Skin epidermis (tissue), 12 donors: Measurements from ENCODE around the gene KANSL2.
"Not testable (repeated sequence)": the region's sequence is repeated elsewhere in the genome, so short reads cannot be mapped to it uniquely, and the experiment has no call there.

Source experiments
- H3K27ac ChIP-seq, 21 experiments: fragments of 200-600 bp; sonication (generic) in 11 of 21; one replicate each; pipeline ENCODE4 v1.5.0; 2020; ENCODE audit warnings: mild to moderate bottlenecking in 3 of 21, inconsistent platforms in 2 of 21, moderate library complexity in 2 of 21
- H3K4me3 ChIP-seq, 7 experiments: fragments of 200-600 bp; sonication (generic) in 2 of 7; one replicate each; pipeline ENCODE4 v1.5.0; 2020; ENCODE audit warnings: inconsistent platforms in 2 of 7, mild to moderate bottlenecking in 2 of 7, moderate library complexity in 1 of 7

The KANSL2 gene, protein sequence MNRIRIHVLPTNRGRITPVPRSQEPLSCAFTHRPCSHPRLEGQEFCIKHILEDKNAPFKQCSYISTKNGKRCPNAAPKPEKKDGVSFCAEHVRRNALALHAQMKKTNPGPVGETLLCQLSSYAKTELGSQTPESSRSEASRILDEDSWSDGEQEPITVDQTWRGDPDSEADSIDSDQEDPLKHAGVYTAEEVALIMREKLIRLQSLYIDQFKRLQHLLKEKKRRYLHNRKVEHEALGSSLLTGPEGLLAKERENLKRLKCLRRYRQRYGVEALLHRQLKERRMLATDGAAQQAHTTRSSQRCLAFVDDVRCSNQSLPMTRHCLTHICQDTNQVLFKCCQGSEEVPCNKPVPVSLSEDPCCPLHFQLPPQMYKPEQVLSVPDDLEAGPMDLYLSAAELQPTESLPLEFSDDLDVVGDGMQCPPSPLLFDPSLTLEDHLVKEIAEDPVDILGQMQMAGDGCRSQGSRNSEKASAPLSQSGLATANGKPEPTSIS

DNA sequence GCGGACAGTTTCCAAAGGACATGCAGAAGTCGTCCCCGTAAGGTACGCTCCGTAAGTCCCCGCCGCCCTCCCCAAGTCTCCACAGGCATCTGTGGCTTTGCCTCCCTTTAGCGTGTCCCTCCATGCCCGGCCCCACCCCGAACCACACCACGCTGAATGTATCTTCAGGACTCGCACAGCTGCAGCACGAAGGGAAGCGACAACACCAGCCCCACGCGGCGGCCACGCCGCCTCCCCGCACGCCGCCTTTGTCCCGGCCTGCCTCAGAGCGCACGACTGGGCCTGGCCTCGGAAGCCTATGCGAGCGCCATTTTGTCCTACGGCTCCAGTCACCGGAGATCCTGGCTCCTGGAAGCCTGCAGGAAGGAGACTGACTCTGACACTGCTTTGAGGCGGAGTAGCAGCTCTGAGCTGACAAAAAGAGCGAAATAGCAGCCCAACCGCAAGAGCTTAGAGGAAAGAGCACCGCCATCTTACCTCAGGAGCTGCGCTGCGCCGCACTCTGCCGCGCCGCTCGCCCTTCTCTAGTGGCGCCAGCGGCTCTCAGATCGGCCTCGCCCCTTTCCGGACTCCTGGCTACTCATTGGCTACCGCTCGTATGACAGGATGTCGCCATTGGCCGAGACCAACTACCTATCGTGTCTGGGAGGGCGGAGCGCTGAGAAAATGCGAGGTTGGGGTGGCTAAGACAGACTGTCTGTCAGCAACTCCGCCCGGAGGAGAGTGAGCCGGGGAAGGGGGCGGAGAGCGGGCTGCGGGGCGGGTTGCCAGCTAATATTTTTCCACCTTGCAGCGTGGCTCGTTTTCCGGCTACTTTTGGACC, at the start of gene KANSL2:
Gene KANSL2 (minus strand): TSS at position 529 of the 823 bp plus-strand sequence. CDS start 606 bp downstream, outside the sequence.
- H3K27ac ChIP-seq = peak within 1 kb of the TSS; percentile 65 to 98 (median 93)
- H3K4me3 ChIP-seq = peak within 1 kb of the TSS; percentile 65 to 97 (median 89)

DNA sequence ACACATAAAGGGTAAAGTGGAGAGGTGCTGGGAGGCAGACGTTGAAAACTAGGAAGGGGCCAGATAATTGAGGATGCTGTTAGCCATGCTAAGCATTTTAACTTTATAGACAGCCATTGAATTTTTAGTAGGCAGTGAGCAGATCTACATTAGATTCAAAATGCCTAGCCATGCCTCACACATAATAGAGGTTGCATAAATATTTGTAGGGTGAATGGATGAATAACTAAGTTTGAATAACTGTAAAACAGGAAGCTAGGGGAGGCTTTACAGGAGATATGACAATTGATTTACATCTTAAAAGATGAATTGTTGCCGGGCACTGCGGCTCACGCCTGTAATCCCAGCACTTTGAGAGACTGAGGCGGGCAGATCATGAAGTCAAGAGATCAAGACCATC, 46.8 kb upstream of the KANSL2 start:
- Histone ChIP-seq H3K4me3 (no peak overlapping the region), H3K27ac (no peak overlapping the region)

DNA sequence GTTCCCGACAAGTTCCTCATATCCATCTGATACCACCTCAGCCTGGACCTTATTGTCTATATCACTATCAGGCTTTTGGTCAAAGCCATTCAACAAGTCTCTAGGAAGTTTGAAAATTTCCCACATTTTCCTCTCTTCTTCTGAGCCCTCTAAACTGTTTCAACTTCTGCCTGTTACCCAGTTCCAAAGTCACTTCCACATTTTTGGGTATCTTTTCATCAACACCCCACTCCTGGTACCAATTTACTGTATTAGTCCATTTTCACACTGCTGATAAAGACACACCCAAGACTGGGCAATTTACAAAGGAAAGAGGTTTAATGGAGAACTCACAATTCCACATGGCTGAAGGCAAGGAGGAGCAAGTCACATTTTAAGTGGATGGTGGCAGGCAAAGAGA, 38.7 kb upstream of the KANSL2 start:
- not testable (repeated sequence) for H3K4me3 ChIP-seq, H3K27ac ChIP-seq

DNA sequence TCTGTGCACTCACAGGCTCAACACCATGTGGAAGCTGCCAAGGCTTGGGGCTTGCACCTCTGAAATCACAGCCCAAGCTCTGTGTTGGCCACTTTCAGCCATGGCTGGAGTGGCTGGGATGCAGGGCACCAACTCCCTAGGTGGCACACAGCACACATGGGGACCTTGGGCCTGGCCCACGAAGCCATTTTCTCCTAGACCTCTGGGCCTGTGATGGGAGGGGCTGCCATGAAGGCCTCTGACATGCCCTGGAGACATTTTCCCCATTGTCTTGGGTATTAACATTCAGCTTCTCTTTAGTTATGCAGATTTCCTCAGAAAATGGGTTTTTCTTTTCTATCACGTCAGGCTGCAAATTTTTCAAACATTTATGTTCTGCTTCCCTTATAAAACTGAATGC, 38.1 kb upstream of the KANSL2 start:
- H3K27ac ChIP-seq, H3K4me3 ChIP-seq: not testable (repeated sequence)

DNA sequence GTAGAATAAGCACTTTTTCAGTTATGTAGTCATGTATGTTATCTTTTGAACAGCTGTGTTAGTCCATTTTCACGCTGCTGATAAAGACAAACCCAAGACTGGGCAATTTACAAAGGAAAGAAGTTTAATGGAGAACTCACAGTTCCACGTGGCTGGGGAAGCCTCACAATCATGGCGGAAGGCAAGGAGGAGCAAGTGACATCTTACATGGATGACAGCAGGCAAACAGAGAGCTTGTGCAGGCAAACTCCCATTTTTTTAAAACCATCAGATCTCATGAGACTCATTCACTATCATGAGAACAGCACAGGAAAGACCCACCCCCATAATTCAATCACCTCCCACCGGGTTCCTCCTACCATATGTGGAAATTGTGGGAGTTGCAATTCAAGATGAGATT, 37.0 kb upstream of the KANSL2 start:
- H3K27ac ChIP-seq, H3K4me3 ChIP-seq: not testable (repeated sequence)

DNA sequence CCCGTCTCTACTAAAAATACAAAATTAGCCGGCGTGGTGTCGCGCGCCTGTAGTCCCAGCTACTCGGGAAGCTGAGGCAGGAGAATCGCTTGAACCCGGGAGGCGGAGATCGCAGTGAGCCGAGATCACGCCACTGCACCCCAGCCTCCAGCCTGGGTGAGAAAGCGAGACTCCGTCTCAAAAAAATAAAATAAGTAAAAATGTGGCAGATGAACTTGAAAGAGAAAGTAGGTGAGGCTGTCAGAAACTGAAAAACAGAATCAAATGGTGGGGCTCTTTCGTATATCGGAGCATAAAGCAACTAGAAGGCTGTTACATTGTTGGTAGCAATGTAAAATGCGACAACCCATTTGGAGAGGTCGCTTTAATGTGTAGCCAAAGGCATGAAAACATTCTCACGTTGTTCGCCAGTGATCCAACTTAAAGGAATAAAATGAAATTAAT, 35.2 kb upstream of the KANSL2 start:
- Histone ChIP-seq H3K27ac (peak overlapping the region; percentile 55 to 99 (median 91)), H3K4me3 (peak overlapping the region; percentile 44 to 89 (median 79))

DNA sequence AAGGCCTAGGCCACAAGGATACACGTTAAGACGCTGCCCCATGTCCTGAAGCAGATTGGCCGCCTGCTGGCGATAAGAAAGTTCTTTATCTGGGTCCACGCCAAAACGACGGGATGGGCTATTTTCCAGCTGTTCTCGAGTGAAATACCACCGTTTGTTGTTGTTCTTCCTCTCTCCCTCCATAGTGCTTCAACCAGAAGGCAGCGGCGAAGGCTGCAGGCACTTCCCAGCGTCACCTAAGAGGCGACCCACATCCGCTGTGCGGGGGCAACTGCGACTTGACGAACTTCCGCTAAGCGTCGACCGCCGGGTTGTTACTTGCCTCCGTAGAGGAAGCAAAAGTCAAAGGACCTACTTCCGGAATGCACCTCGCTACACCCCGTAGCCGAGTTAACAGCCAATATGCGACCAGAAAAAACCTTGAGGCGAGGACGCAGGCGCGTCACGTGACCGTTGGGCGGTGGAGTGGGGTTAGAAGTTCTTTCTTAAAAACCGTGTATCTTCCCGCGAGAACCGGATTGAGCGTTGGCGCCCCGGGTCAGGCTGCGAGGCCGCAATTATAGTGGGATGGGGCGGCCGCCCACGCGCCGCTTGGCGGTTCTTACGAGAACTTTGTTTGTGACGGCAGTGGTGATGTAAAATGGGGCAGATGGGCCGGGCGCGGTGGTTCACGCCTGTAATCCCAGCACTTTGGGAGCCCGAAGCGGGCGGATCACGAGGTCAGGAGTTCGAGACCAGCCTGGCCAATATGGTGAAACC, 34.6 kb upstream of the KANSL2 start, which contains the start of gene CCNT1:
Gene CCNT1 (minus strand): TSS at position 215 of the 759 bp plus-strand sequence. CDS start 32 bp downstream, at position 183.
- peak within 1 kb of the TSS; percentile 44 to 89 (median 79) for H3K4me3 ChIP-seq

DNA sequence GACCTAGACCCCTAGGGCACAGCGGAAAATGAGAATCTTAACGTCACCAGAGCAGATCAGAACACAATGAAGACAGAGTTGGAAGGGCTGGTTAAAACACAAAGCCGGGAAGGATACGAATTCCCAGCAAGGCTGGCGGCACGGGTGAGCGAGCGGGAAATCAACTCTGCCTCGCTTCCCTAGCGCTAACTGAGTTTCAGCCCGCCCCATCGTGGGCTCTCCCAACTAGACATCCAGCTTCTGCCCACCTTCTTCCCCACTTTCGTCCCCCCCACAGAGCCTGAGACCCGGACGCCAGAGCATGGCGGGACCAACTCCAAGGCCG, 34.1 kb upstream of the KANSL2 start:
- peak overlapping the region; percentile 44 to 89 (median 79) for H3K4me3 ChIP-seq
- H3K27ac ChIP-seq = peak overlapping the region; percentile 79 to 99 (median 91)

More for the DNA sequence above, 34.6 kb upstream of the KANSL2 start, which contains the start of gene CCNT1:
- peak within 1 kb of the TSS; percentile 79 to 99 (median 91) for H3K27ac ChIP-seq

DNA sequence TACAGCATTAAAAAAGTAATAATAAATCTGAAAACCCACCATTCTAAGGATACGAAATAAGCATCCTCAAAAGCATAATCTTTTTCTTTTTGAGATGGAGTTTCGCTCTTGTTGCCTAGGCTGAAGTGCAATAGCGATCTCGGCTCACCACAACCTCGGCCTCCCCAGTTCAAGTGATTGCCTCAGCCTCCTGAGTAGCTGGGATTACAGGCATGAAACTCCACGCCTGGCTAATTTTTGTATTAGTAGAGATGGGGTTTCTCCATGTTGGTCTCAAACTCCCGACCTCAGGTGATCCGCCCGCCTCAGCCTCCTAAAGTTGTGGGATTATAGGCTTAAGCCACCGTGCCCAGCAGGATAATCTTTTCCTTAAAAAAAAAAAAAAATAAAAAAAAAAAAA, 30.2 kb upstream of the KANSL2 start:
- H3K4me3 ChIP-seq = no peak overlapping the region
- H3K27ac ChIP-seq = no peak overlapping the region

DNA sequence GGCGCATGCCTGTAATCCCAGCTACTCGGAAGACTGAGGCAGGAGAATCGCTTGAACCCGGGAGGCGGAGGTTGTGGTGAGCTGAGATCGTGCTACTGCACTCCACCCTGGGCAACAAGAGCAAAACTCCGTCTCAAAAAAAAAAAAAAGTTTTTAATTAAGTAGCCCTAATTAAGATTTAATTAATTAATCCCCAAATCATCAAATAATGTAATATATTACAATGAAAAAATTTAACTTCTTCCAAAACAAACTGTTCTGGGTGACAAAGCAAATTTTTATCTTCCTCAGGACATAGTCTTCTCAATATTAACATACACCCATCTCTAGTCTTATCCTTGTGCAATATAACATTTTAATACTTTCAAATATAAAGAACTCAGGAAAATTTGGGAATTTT, 16.8 kb upstream of the KANSL2 start:
- H3K27ac ChIP-seq, H3K4me3 ChIP-seq: not testable (repeated sequence)

DNA sequence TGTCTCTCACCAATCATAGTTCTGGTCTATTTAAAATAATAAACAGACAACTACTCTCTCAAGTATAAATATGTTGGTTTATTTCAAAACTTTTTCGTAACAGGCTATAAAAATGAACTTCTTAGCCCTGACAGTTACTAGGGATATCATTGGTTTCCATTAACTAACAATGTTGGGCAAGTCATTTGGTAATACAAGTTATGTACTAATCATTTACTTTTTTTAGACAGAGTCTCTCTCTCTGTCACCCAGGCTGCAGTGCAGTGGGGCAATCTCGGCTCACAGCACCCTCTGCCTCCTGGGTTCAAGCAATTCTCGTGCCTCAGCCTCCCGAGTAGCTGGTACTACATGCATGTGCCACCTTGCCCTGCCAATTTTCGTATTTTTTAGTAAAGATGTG, 14.6 kb upstream of the KANSL2 start:
- Histone ChIP-seq H3K27ac (no peak overlapping the region), H3K4me3 (no peak overlapping the region)

DNA sequence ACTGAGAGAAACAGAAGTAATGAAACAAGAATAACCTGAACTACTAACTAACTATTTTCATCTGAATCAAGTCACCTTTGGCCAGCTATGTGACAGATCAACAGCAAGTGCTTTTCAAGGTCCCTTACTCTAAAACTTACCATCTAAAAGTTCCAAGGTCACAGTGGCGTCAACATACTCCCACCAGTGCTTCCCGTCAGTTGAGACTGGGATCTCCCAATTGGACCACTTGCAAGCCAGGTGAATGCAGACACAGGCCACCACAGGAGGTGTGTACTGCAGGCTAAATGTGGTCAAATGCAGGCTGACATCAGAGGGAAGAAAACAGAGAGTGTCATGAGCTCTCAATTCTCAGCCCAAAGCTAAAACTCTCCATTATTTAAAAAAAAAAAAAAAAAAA, 13.8 kb upstream of the KANSL2 start:
- Histone ChIP-seq H3K4me3 (no peak overlapping the region), H3K27ac (no peak overlapping the region)

DNA sequence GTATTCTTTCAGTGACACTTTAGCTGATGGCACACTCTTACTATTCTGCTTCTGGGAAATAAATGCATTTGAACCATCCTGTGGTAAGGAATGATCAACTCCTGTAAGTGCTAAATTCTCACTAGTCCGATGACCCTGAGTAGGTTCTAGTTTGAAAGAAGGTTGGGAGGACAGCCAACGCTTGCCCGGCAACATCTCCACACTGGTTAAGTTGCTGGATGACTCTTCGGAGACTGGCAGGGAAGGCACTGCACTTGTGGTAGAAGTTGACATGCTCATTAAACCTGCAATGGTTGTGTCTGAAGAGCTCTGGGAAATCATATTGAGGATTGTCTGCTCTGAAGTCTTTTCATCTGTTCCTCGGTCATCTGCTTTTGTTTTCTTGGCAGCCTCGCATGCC, 12.0 kb upstream of the KANSL2 start:
- H3K27ac ChIP-seq = no peak overlapping the region
- no peak overlapping the region for H3K4me3 ChIP-seq

DNA sequence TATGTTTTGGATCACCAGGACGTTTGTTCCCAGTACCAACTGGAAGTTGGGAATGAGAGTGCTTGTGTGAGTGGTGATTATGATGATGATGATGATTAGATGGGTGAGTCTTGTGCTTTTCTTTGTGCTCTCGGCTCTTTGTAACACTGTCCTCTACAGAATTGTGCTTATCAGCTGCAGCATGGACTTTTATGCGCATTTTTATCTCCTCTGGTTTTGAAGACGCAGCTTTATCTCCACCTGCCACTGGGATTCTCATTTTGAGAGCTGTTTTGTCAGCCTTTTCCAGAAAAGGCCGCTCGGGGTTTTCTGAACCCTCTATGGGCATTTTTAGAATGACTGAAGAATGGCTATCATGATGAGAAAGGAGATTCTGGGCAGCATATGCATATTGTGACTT, 11.5 kb upstream of the KANSL2 start:
- H3K27ac ChIP-seq = no peak overlapping the region
- H3K4me3 ChIP-seq = no peak overlapping the region

DNA sequence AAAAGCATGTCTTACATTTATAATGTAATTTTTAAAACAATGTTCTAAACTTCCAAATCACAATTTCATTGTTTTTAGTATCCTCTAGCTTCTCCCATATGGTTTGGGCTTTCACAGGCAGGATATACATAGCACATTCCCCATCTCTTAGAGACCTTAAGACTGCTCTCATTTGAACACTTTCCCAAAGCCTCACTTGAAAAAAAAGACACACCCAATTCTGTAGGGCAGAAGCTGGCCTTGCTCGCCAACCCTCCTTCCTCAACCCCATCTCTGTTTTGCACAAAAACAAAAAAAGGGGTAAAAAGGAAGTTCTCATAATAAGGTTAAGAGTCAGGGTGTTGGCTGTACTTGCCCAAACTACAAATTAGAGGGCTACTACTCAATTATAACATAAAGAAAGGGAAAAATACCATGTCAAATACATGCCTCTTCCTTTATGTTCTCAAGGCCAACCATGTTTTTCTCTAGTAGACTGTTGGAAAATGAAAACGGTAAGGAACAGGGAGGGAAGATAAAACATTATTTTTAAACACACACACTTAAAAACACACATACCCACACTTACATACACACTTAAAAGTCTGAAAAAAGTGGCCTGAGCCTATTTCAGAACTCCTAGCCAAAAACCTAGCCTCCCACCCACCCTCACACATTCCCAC, 9.9 kb upstream of the KANSL2 start:
- no peak overlapping the region for H3K4me3 ChIP-seq
- H3K27ac ChIP-seq = no peak overlapping the region

DNA sequence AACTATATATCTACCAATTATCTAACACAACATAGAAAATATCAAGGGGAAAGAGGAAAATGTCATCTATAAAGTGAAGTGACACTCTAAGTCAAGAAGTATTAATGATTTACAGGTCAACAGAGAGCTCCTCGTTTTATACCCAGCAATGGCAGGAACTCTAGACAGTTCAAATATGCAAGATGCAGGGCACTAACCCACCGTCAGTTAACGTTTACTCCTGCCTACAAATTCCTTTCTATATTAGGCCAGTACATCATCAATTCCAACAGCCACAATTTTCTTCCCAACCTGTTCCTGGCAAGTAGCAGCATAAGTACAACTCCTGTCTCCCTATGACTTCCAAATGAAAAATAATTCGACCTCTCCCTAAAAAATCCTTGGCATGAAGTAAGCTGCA, 9.0 kb upstream of the KANSL2 start:
- Histone ChIP-seq H3K4me3 (no peak overlapping the region), H3K27ac (no peak overlapping the region)

DNA sequence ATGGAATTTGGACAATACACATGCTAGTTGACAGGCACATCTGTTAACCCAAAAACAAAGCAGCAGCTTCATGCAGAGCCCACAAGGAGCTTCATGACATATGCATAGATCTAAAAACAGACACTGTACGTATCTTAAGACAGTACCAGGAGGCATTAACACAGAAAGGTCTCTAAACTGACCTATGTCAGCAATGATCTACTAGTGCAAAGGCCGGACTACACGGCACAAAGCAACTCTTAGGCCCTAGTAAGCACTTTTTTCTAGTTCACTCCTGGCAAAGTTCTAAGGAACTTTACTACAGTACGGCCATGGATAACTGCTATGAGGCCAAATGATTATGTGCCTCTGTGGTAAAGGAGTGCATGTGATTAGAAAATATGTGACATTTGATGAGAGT, 8.4 kb upstream of the KANSL2 start:
- no peak overlapping the region for H3K4me3 ChIP-seq
- no peak overlapping the region for H3K27ac ChIP-seq

DNA sequence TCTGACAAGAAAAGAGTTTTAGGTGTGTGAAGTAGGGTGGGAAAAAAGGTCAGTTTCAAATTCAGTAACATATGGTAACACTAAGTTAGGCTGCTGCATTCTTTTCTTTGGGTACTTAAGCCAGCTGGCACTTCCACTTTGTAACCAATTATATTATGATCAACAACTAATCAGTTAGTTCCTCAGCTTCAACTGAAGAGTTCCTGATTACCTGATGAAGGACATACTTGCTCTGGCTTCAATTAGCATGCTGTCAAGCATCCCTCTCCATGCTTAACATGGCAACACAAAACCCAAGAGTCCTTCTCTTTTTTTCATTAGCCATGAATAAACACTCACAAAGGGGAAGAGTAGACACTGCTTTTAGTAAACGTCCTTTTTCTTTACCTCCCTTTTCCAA, 6.8 kb upstream of the KANSL2 start:
- Histone ChIP-seq H3K4me3 (no peak overlapping the region), H3K27ac (no peak overlapping the region)

DNA sequence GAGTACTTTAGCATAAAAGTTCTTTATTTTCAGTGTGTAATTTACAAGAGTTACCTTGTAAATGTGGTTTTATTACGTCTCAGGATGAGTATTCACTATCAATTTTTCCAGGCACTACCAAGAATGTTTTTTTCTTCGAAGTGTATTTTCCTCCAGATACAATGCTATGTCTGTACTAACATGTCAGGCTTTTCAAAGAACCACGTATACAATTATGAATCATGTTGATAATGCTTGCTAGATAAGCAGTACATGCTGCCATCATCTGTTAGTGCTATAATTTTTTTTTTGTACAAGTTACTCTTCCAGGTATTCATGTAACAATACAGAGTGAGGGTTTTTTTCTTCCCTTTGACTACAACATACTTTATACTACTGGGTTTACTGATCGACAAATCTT, 5.6 kb upstream of the KANSL2 start:
- Histone ChIP-seq H3K4me3 (no peak overlapping the region), H3K27ac (no peak overlapping the region)
